OCI-M1 (cell line): Measurements from ENCODE around the gene DAB2.

ENCODE experiments used
- DNase-seq: peaks from one replicate; lab custom pipeline; 2025; lab: John Stamatoyannopoulos, UW

The DAB2 gene

GRCh38 chr5:39447968-39448367, 23.2 kb upstream of the DAB2 start:
- DNase-seq = no peak

GRCh38 chr5:39447059-39447458, 22.3 kb upstream of the DAB2 start:
- DNase-seq = no peak

GRCh38 chr5:39446231-39446630, 21.5 kb upstream of the DAB2 start:
- DNase-seq = no peak

GRCh38 chr5:39443911-39444310, 19.1 kb upstream of the DAB2 start:
- DNase-seq = no peak

GRCh38 chr5:39442991-39443390, 18.2 kb upstream of the DAB2 start:
- DNase-seq = no peak

GRCh38 chr5:39441838-39442237, 17.1 kb upstream of the DAB2 start:
- DNase-seq = no peak

GRCh38 chr5:39440958-39441624, 16.3 kb upstream of the DAB2 start:
- DNase-seq = no peak

- DNase-seq = no peak
These were observed 15.6 kb upstream of the DAB2 start for GRCh38 chr5:39440192-39440957.

GRCh38 chr5:39439582-39440162, 14.9 kb upstream of the DAB2 start:
- no peak for DNase-seq

GRCh38 chr5:39437467-39437866, 12.7 kb upstream of the DAB2 start:
- DNase-seq = no peak

GRCh38 chr5:39433848-39434247, 9.1 kb upstream of the DAB2 start:
- DNase-seq = no peak

- no peak for DNase-seq
These were observed 8.1 kb upstream of the DAB2 start for GRCh38 chr5:39432696-39433530.

GRCh38 chr5:39430461-39430860, 5.7 kb upstream of the DAB2 start:
- DNase-seq = no peak

GRCh38 chr5:39428640-39429039, 3.9 kb upstream of the DAB2 start:
- no peak for DNase-seq

- no peak for DNase-seq
These were observed 2.9 kb upstream of the DAB2 start for GRCh38 chr5:39427633-39428032.

- no peak for DNase-seq
These were observed 2.4 kb upstream of the DAB2 start for GRCh38 chr5:39427229-39427628.

GRCh38 chr5:39426746-39427105, 1.9 kb upstream of the DAB2 start:
- DNase-seq = peak; percentile 10

GRCh38 chr5:39426051-39426745, 1.4 kb upstream of the DAB2 start:
- no peak for DNase-seq

- no peak for DNase-seq
These were observed 1.4 kb downstream of the DAB2 start for GRCh38 chr5:39423331-39423751.

GRCh38 chr5:39422728-39423285, 2.0 kb downstream of the DAB2 start:
- DNase-seq = no peak

- DNase-seq = no peak
These were observed 2.7 kb downstream of the DAB2 start for GRCh38 chr5:39422036-39422606.
